ENCODE results near the gene PPM1E. TPM values are rescaled to one million over a fixed set of nuclear protein-coding genes. Genes with fewer than 3 reads are reported as not detected.

PPM1E gene
- total RNA-seq, 1 experiment from 2014 or later: 2.9 TPM

- Histone ChIP-seq H3K4me1 (ENCODE audit: control insufficient read depth, insufficient read depth, low read length) (no peaks in the 10 kb centered on the region), H3K36me3 (ENCODE audit: control insufficient read depth, insufficient read depth, low read length) (no peaks in the 10 kb centered on the region), H3K4me3 (ENCODE audit: low read depth in 2 of 2, low read length in 2 of 2) (no peak overlapping the region), H3K27me3 (ENCODE audit: control insufficient read depth, insufficient read depth, low read length) (no peaks in the 10 kb centered on the region), H3K27ac (ENCODE audit: low read length) (no peak overlapping the region), H3K9me3 (ENCODE audit: control insufficient read depth, insufficient read depth, low read depth, low read length) (no peaks in the 10 kb centered on the region)
- in situ Hi-C loops (cut with HindIII; ENCODE audit: low pct_unique_long_range_greater_than_20kb, low sequenced_read_pairs) (no loop called here), intact Hi-C loops (cut with micrococcal nuclease; ENCODE audit: unreplicated experiment) (no loop called here)
- ATAC-seq (no peak), DNase-seq (ENCODE audit: low read depth, low spot score) (no peak)
- ChIA-PET POLR2A (no interaction called here), CTCF (no interaction called here)
- BruUV-seq (replicated peaks): no TSS peak
- TF ChIP-seq POLR2AphosphoS5 (IDR thresholded peaks at IDR 0.05; ENCODE audit: low read depth, low read length) (no peak), REST (IDR thresholded peaks at IDR 0.05; ENCODE audit: insufficient read depth in 1 of 2, low read depth in 2 of 2, low read length in 1 of 2) (no peak), SIN3A (IDR thresholded peaks at IDR 0.05; ENCODE audit: borderline replicate concordance, insufficient read depth, low read depth, low read length) (no peak), TCF7L2 (IDR thresholded peaks at IDR 0.05; ENCODE audit: low read depth, low read length) (no peak)
- TF ChIP-seq, protein P1, sequence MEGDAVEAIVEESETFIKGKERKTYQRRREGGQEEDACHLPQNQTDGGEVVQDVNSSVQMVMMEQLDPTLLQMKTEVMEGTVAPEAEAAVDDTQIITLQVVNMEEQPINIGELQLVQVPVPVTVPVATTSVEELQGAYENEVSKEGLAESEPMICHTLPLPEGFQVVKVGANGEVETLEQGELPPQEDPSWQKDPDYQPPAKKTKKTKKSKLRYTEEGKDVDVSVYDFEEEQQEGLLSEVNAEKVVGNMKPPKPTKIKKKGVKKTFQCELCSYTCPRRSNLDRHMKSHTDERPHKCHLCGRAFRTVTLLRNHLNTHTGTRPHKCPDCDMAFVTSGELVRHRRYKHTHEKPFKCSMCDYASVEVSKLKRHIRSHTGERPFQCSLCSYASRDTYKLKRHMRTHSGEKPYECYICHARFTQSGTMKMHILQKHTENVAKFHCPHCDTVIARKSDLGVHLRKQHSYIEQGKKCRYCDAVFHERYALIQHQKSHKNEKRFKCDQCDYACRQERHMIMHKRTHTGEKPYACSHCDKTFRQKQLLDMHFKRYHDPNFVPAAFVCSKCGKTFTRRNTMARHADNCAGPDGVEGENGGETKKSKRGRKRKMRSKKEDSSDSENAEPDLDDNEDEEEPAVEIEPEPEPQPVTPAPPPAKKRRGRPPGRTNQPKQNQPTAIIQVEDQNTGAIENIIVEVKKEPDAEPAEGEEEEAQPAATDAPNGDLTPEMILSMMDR (IDR thresholded peaks at IDR 0.05): no peak
Measured at GRCh38 chr17:58974354-58974753, 218.7 kb downstream of the PPM1E start.

- BruUV-seq (replicated peaks): no TSS peak
- Histone ChIP-seq H3K27ac (ENCODE audit: low read length) (no peak overlapping the region), H3K27me3 (ENCODE audit: control insufficient read depth, insufficient read depth, low read length) (no peaks in the 10 kb centered on the region), H3K36me3 (ENCODE audit: control insufficient read depth, insufficient read depth, low read length) (no peaks in the 10 kb centered on the region), H3K4me1 (ENCODE audit: control insufficient read depth, insufficient read depth, low read length) (no peaks in the 10 kb centered on the region), H3K9me3 (ENCODE audit: control insufficient read depth, insufficient read depth, low read depth, low read length) (no peaks in the 10 kb centered on the region), H3K4me3 (ENCODE audit: low read depth in 2 of 2, low read length in 2 of 2) (no peak overlapping the region)
- ATAC-seq (no peak), DNase-seq (ENCODE audit: low read depth, low spot score) (no peak)
- POLR2A ChIA-PET: no interaction called here
- CTCF ChIA-PET: no interaction called here
- in situ Hi-C loops (cut with HindIII; ENCODE audit: low pct_unique_long_range_greater_than_20kb, low sequenced_read_pairs): no loop called here
- intact Hi-C loops (cut with micrococcal nuclease; ENCODE audit: unreplicated experiment): no loop called here
- no peak for TF ChIP-seq POLR2AphosphoS5 (IDR thresholded peaks at IDR 0.05; ENCODE audit: low read depth, low read length)
- no peak for TF ChIP-seq REST (IDR thresholded peaks at IDR 0.05; ENCODE audit: insufficient read depth in 1 of 2, low read depth in 2 of 2, low read length in 1 of 2)
Measured at GRCh38 chr17:58976541-58976940, 220.9 kb downstream of the PPM1E start.
